HG03135 (cell line): Measurements from ENCODE around the gene CXXC1.
"Not testable (repeated sequence)": the region's sequence is repeated elsewhere in the genome, so short reads cannot be mapped to it uniquely, and the experiment has no call there.

Source experiments
- ATAC-seq: cut with Tn5 transposase; IDR thresholded peaks from one replicate; pipeline ENCODE4 v1.9.1; 2021; ENCODE audit warnings: mild to moderate bottlenecking, moderate library complexity; ENCODE audit not compliant: unreplicated experiment

Gene CXXC1

GRCh38 chr18:50298443-50299284, 11.2 kb upstream of the CXXC1 start:
- no peak for ATAC-seq

GRCh38 chr18:50297621-50298442, 10.3 kb upstream of the CXXC1 start:
- ATAC-seq: peak; percentile 99

GRCh38 chr18:50293039-50293438, 5.5 kb upstream of the CXXC1 start:
- no peak for ATAC-seq

GRCh38 chr18:50289108-50289443, 1.6 kb upstream of the CXXC1 start:
- no peak for ATAC-seq

- ATAC-seq: not testable (repeated sequence)
Measured at GRCh38 chr18:50288348-50289107, 1.0 kb upstream of the CXXC1 start.

GRCh38 chr18:50287028-50287440, 458 bp downstream of the CXXC1 start:
- ATAC-seq: no peak

GRCh38 chr18:50286391-50287027, 983 bp downstream of the CXXC1 start:
- ATAC-seq: no peak

- no peak for ATAC-seq
Measured at GRCh38 chr18:50285631-50286321, 1.7 kb downstream of the CXXC1 start.

- no peak for ATAC-seq
Measured at GRCh38 chr18:50285071-50285470, 2.4 kb downstream of the CXXC1 start.

- no peak for ATAC-seq
Measured at GRCh38 chr18:50284255-50284885, 3.1 kb downstream of the CXXC1 start.

GRCh38 chr18:50283469-50284209, 3.9 kb downstream of the CXXC1 start:
- ATAC-seq: no peak

GRCh38 chr18:50282521-50283335, 4.8 kb downstream of the CXXC1 start:
- ATAC-seq: no peak

- no peak for ATAC-seq
Measured at GRCh38 chr18:50281972-50282520, 5.4 kb downstream of the CXXC1 start.

- ATAC-seq: peak; percentile 90
Measured at GRCh38 chr18:50281295-50281971, 6.1 kb downstream of the CXXC1 start, which contains the start of gene MBD1. TSS of gene MBD1 (minus strand) at chr18:50281523. CDS start at chr18:50279992, 1,531 bp downstream.

- ATAC-seq: no peak
Measured at GRCh38 chr18:50280707-50281294, 6.7 kb downstream of the CXXC1 start.

GRCh38 chr18:50279752-50280151, 7.7 kb downstream of the CXXC1 start:
- no peak for ATAC-seq

- no peak for ATAC-seq
Measured at GRCh38 chr18:50277942-50278341, 9.6 kb downstream of the CXXC1 start.
